Cardiac muscle cell (in vitro differentiated cells and primary cell): ENCODE results near the gene CCDC92B. TPM values are rescaled to one million over a fixed set of nuclear protein-coding genes. Genes with fewer than 3 reads are reported as not detected.

Experiments
- DNase-seq, 2 donors: peaks; one replicate each; pipeline versions ENCODE4 v3.0.0 to v3.0.0-alpha.2; 2010 to 2017; ENCODE audit warnings: low read depth in 1 of 2, low spot score in 1 of 2
- H3K27ac ChIP-seq: fragments of 200-600 bp; sonication (generic); 2 replicates; pipeline ENCODE4 v1.5.1; 2016
- H3K27me3 ChIP-seq: fragments of 200-600 bp; sonication (generic); 2 replicates; pipeline ENCODE4 v1.6.0; 2016; ENCODE audit warnings: control low read depth
- H3K36me3 ChIP-seq: fragments of 200-600 bp; sonication (generic); 2 replicates; pipeline ENCODE4 v1.5.1; 2016; ENCODE audit warnings: control low read depth
- H3K4me1 ChIP-seq: fragments of 200-600 bp; sonication (generic); 2 replicates; pipeline ENCODE4 v1.8.1; 2017; ENCODE audit warnings: low read depth, mild to moderate bottlenecking, mixed run types
- H3K4me3 ChIP-seq: fragments of 200-600 bp; sonication (generic); 2 replicates; pipeline ENCODE4 v1.5.1; 2016; ENCODE audit warnings: mild to moderate bottlenecking
- H3K9me3 ChIP-seq: fragments of 200-600 bp; sonication (generic); 2 replicates; pipeline ENCODE4 v1.5.1; 2017; ENCODE audit warnings: low read depth, mild to moderate bottlenecking, control low read depth
- CTCF ChIP-seq: IDR thresholded peaks from 2 replicates; pipeline ENCODE4 v1.5.1; 2012; ENCODE audit warnings: low read depth, mild to moderate bottlenecking, low read length
- polyA plus RNA-seq: library from polyadenylated mRNA; unstranded; fragments of >200 nt; fragmentation: Nextera tagmentation; extraction: Ambion mirVana; gene quantifications from 2 replicates; pipeline ENCODE4 v1.2.1, GENCODE V29; 2016
- total RNA-seq: library from RNA; depleted of rRNA; stranded (reverse); fragments of >200 nt; gene quantifications from 2 replicates; pipeline ENCODE4 v1.2.3, GENCODE V29; 2016

The CCDC92B gene
- total and polyA plus RNA-seq, 2 experiments from 2014 or later, result 0.33 to 0.35 TPM

GRCh38 chr17:2796164-2797125 lies 47.0 kb upstream of the CCDC92B start, which contains the start of gene RAP1GAP2:
RAP1GAP2 (plus strand) TSS chr17:2796438; CDS start chr17:2796528, 90 bp downstream.
- no peak for TF ChIP-seq CTCF
- Histone ChIP-seq H3K9me3 (no peaks in the 10 kb centered on the region), H3K4me1 (no peaks in the 10 kb centered on the region), H3K4me3 (no peak within 1 kb of the TSS), H3K27ac (no peak within 1 kb of the TSS), H3K36me3 (no peaks in the 10 kb centered on the region), H3K27me3 (no peaks in the 10 kb centered on the region)
- DNase-seq, result no peak

- Histone ChIP-seq H3K4me3 (no peak overlapping the region), H3K27me3 (no peaks in the 10 kb centered on the region), H3K4me1 (no peaks in the 10 kb centered on the region), H3K27ac (no peak overlapping the region), H3K36me3 (no peaks in the 10 kb centered on the region), H3K9me3 (no peaks in the 10 kb centered on the region)
- DNase-seq, result no peak
- no peak for TF ChIP-seq CTCF
These were observed 46.1 kb upstream of the CCDC92B start for GRCh38 chr17:2795441-2796163.

- TF ChIP-seq CTCF, result no peak
- Histone ChIP-seq H3K27me3 (no peaks in the 10 kb centered on the region), H3K4me3 (no peak overlapping the region), H3K27ac (no peak overlapping the region), H3K4me1 (no peaks in the 10 kb centered on the region), H3K36me3 (no peaks in the 10 kb centered on the region), H3K9me3 (no peaks in the 10 kb centered on the region)
- no peak for DNase-seq
These were observed 44.8 kb upstream of the CCDC92B start for GRCh38 chr17:2794111-2794803.

GRCh38 chr17:2792366-2793169 lies 43.1 kb upstream of the CCDC92B start:
- H3K9me3 ChIP-seq, result no peaks in the 10 kb centered on the region
- H3K4me1 ChIP-seq, result no peaks in the 10 kb centered on the region
- DNase-seq, result no peak
- no peaks in the 10 kb centered on the region for H3K27me3 ChIP-seq
- H3K4me3 ChIP-seq, result no peak overlapping the region
- no peaks in the 10 kb centered on the region for H3K36me3 ChIP-seq
- H3K27ac ChIP-seq, result no peak overlapping the region
- TF ChIP-seq CTCF, result no peak

- no peak overlapping the region for H3K4me3 ChIP-seq
- no peaks in the 10 kb centered on the region for H3K27me3 ChIP-seq
- H3K9me3 ChIP-seq, result no peaks in the 10 kb centered on the region
- H3K4me1 ChIP-seq, result no peaks in the 10 kb centered on the region
- H3K27ac ChIP-seq, result no peak overlapping the region
- H3K36me3 ChIP-seq, result no peaks in the 10 kb centered on the region
- no peak for DNase-seq
- TF ChIP-seq CTCF, result no peak
These were observed 40.2 kb upstream of the CCDC92B start for GRCh38 chr17:2789700-2790099.
